ENCODE data around the gene SFXN1. TPM values are rescaled to one million over a fixed set of nuclear protein-coding genes. Genes with fewer than 3 reads are reported as not detected.

Gene SFXN1
- total and polyA plus RNA-seq, 2 donors (not counting 3 experiments of a cell fraction or from before 2014, with no cell fraction given), result 61.7 to 69.3 TPM

GRCh38 chr5:175485631-175486030 lies 7.3 kb downstream of the SFXN1 start:
- Histone ChIP-seq H3K4me2 (ENCODE audit: insufficient read depth, low read length) (no peak overlapping the region), H3K79me2 (ENCODE audit: control insufficient read depth, insufficient read depth, low read length) (peaks cover 99% of the 10 kb centered on the region), H4K20me1 (replicated peaks; ENCODE audit: control insufficient read depth, extremely low read depth, insufficient read depth, low read length) (peaks cover 4% of the 10 kb centered on the region), H3K9me1 (replicated peaks; ENCODE audit: control insufficient read depth, extremely low read depth, insufficient read depth, low read length) (no peaks in the 10 kb centered on the region), H3K27ac (ENCODE audit: insufficient read depth, low read depth, low read length) (no peak overlapping the region), H3K4me1 (ENCODE audit: control insufficient read depth, extremely low read depth, insufficient read depth, low read length) (peaks cover 2% of the 10 kb centered on the region), H2AFZ (ENCODE audit: low read depth, low read length) (no peak overlapping the region), H3K4me3 (replicated peaks in 1 of 3; ENCODE audit: insufficient read depth in 1 of 3, low read depth in 1 of 3, low read length in 3 of 3) (no peak overlapping the region), H3K27me3 (ENCODE audit: control insufficient read depth in 2 of 2, insufficient read depth in 2 of 2, low read length in 2 of 2) (no peaks in the 10 kb centered on the region), H3K36me3 (ENCODE audit: control insufficient read depth in 2 of 2, extremely low read depth in 1 of 2, insufficient read depth in 2 of 2, low read length in 2 of 2) (peaks cover 2 to 3% of the 10 kb centered on the region in 2 experiments), H3K9me3 (replicated peaks; ENCODE audit: control insufficient read depth, insufficient read depth, low read length) (no peaks in the 10 kb centered on the region), H3K9ac (replicated peaks; ENCODE audit: extremely low read depth, insufficient read depth, low read length) (no peak overlapping the region)
- FAIRE-seq (no peak), DNase-seq (ENCODE audit: low read depth, low spot score) (no peak)
- no TSS peak for BruUV-seq (replicated peaks)
- dilution Hi-C loops (cut with MboI; ENCODE audit: extremely low pct_ligation_motif_present, low sequenced_read_pairs), result no loop called here
- CTCF ChIA-PET, result interaction anchor here (1.2 kb wide), 1 partner anchor 21 kb away, joined by 3 read pairs; no protein-coding TSS in a partner anchor
- intact Hi-C loops (cut with micrococcal nuclease), result no loop called here
- TF ChIP-seq MYC (IDR thresholded peaks at IDR 0.05; ENCODE audit: low read depth, low read length), result no peak
- TF ChIP-seq FOS (IDR thresholded peaks at IDR 0.05; ENCODE audit: borderline replicate concordance, insufficient read depth, low read length), result no peak
- TF ChIP-seq POLR2AphosphoS5 (IDR thresholded peaks at IDR 0.05; ENCODE audit: insufficient read depth, low read depth, low read length), result no peak
- TF ChIP-seq JUN (IDR thresholded peaks at IDR 0.05; ENCODE audit: borderline replicate concordance, insufficient read depth, insufficient read length, low read depth), result no peak
- TF ChIP-seq MAX (IDR thresholded peaks at IDR 0.05; ENCODE audit: insufficient read depth, insufficient read length), result no peak
- TF ChIP-seq EZH2 (IDR thresholded peaks at IDR 0.05; ENCODE audit: borderline replicate concordance, low read depth, low read length, severe bottlenecking), result no peak
- TF ChIP-seq, protein P1, sequence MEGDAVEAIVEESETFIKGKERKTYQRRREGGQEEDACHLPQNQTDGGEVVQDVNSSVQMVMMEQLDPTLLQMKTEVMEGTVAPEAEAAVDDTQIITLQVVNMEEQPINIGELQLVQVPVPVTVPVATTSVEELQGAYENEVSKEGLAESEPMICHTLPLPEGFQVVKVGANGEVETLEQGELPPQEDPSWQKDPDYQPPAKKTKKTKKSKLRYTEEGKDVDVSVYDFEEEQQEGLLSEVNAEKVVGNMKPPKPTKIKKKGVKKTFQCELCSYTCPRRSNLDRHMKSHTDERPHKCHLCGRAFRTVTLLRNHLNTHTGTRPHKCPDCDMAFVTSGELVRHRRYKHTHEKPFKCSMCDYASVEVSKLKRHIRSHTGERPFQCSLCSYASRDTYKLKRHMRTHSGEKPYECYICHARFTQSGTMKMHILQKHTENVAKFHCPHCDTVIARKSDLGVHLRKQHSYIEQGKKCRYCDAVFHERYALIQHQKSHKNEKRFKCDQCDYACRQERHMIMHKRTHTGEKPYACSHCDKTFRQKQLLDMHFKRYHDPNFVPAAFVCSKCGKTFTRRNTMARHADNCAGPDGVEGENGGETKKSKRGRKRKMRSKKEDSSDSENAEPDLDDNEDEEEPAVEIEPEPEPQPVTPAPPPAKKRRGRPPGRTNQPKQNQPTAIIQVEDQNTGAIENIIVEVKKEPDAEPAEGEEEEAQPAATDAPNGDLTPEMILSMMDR (IDR thresholded peaks at IDR 0.05; ENCODE audit: extremely low read depth in 1 of 2, insufficient read depth in 1 of 2, low read depth in 1 of 2, low read length in 2 of 2), result no peak
- TF ChIP-seq GATA2 (IDR thresholded peaks at IDR 0.05; ENCODE audit: insufficient read depth, insufficient read length, low read depth, low read length), result no peak
- TF ChIP-seq POLR2A (IDR thresholded peaks at IDR 0.05; ENCODE audit: low read depth, low read length), result no peak
- POLR2A ChIA-PET, result no interaction called here
